ENCODE results near the gene CRTC3. TPM values are rescaled to one million over a fixed set of nuclear protein-coding genes. Genes with fewer than 3 reads are reported as not detected.

The CRTC3 gene
- total and polyA plus RNA-seq, 2 of the 4 experiments (the other 2 are of a cell fraction), result 4.7 to 14.8 TPM

- dilution Hi-C loops (cut with HindIII; ENCODE audit: low sequenced_read_pairs, unreplicated experiment) (no loop called here), intact Hi-C loops (cut with micrococcal nuclease) (no loop called here), in situ Hi-C loops (cut with MboI; ENCODE audit: low sequenced_read_pairs) (no loop called here)
- Histone ChIP-seq H4K91ac (ENCODE audit: insufficient read depth, low read depth, low read length) (no peak overlapping the region), H3K4me3 (ENCODE audit: insufficient read depth, low read depth, low read length) (no peak overlapping the region), H3K4me1 (ENCODE audit: control insufficient read depth, insufficient read depth, low read length) (0 out of 2 replicates have a peak, but pooled peaks cover under 1% of the 10 kb centered on the region), H3K9me1 (ENCODE audit: insufficient read depth, low read length) (peaks cover 5% of the 10 kb centered on the region), H3K23ac (ENCODE audit: low read depth, low read length) (no peak overlapping the region), H3K4me2 (ENCODE audit: low read depth, low read length) (no peak overlapping the region), H3K27ac (ENCODE audit: insufficient read depth, low read length) (no peak overlapping the region), H3K9me3 (ENCODE audit: control insufficient read depth, insufficient read depth, low read length) (no peaks in the 10 kb centered on the region), H3K56ac (ENCODE audit: extremely low read depth, insufficient read depth, low read length) (no peak overlapping the region), H2BK15ac (ENCODE audit: low read depth, low read length) (no peak overlapping the region), H3K36me3 (ENCODE audit: control insufficient read depth, insufficient read depth, low read length) (peaks cover 17% of the 10 kb centered on the region), H2AK9ac (replicated peaks; ENCODE audit: low read depth, low read length, poor library complexity) (no peak overlapping the region), H3K27me3 (ENCODE audit: control insufficient read depth, insufficient read depth, low read length) (no peaks in the 10 kb centered on the region), H4K20me1 (ENCODE audit: insufficient read depth, low read length) (peaks cover 37% of the 10 kb centered on the region), H2BK20ac (ENCODE audit: low read depth, low read length) (no peak overlapping the region), H4K5ac (ENCODE audit: low read depth, low read length) (no peak overlapping the region), H2AK5ac (ENCODE audit: low read depth, low read length) (no peak overlapping the region), H3K79me1 (ENCODE audit: low read depth in 1 of 2, low read length in 2 of 2) (peaks cover 28 to 65% of the 10 kb centered on the region in 2 experiments), H4K8ac (ENCODE audit: low read depth in 2 of 2, low read length in 2 of 2) (no peak overlapping the region), H2AFZ (replicated peaks; ENCODE audit: low read length, poor library complexity) (no peak overlapping the region), H2BK5ac (ENCODE audit: low read depth, low read length, poor library complexity, severe bottlenecking) (no peak overlapping the region), H3K9ac (ENCODE audit: low read depth, low read length) (no peak overlapping the region), H2BK120ac (ENCODE audit: low read depth, low read length) (no peak overlapping the region), H3K14ac (replicated peaks; ENCODE audit: low read depth, low read length) (no peak overlapping the region), H3K4ac (ENCODE audit: low read depth, low read length) (no peak overlapping the region), H3K18ac (ENCODE audit: low read depth, low read length) (no peak overlapping the region)
- ATAC-seq (ENCODE audit: low read depth), result no peak
- ChIA-PET POLR2A (ENCODE audit: unreplicated experiment) (no interaction called here), CTCF (interaction anchor here (0.5 kb wide), 1 partner anchor 389 kb away, joined by 5 read pairs; no protein-coding TSS in a partner anchor)
- 100% methylated on average over 2 of the region's 3 CpGs; no CpG with 5 or more reads in 1 of the 2 experiments for WGBS, 2 experiments (ENCODE audit: extremely low coverage in 2 of 2, insufficient read length in 1 of 2)
- DNase-seq, result no peak
- TF ChIP-seq MXI1 (IDR thresholded peaks at IDR 0.05; ENCODE audit: borderline replicate concordance, low read depth, low read length) (no peak), BHLHE40 (IDR thresholded peaks at IDR 0.05; ENCODE audit: low read depth, low read length) (no peak), MAFK (IDR thresholded peaks at IDR 0.05; ENCODE audit: low read depth, low read length) (no peak), CTCF (conservative IDR thresholded peaks at IDR 0.05; ENCODE audit: low read depth, low read length) (no peak), MAZ (IDR thresholded peaks at IDR 0.05; ENCODE audit: borderline replicate concordance, low read depth, low read length) (no peak), RAD21 (IDR thresholded peaks at IDR 0.05; ENCODE audit: low read length) (no peak), FOS (IDR thresholded peaks at IDR 0.05; ENCODE audit: low read depth, low read length) (no peak), RCOR1 (IDR thresholded peaks at IDR 0.05; ENCODE audit: insufficient replicate concordance, low read length) (no peak), POLR2A (IDR thresholded peaks at IDR 0.05; ENCODE audit: low read depth, low read length) (no peak), NFE2L2 (IDR thresholded peaks at IDR 0.05; ENCODE audit: low read depth, low read length) (no peak), SMC3 (IDR thresholded peaks at IDR 0.05; ENCODE audit: low read depth, low read length) (no peak), RFX5 (IDR thresholded peaks at IDR 0.05; ENCODE audit: low read depth, low read length) (no peak), CEBPB (IDR thresholded peaks at IDR 0.05; ENCODE audit: low read depth, low read length) (no peak), CHD1 (IDR thresholded peaks at IDR 0.05; ENCODE audit: low read depth, low read length) (no peak), ELK1 (IDR thresholded peaks at IDR 0.05; ENCODE audit: borderline replicate concordance, low read depth, low read length) (no peak)
- TF ChIP-seq, protein P1, sequence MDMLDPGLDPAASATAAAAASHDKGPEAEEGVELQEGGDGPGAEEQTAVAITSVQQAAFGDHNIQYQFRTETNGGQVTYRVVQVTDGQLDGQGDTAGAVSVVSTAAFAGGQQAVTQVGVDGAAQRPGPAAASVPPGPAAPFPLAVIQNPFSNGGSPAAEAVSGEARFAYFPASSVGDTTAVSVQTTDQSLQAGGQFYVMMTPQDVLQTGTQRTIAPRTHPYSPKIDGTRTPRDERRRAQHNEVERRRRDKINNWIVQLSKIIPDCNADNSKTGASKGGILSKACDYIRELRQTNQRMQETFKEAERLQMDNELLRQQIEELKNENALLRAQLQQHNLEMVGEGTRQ (IDR thresholded peaks at IDR 0.05; ENCODE audit: low read depth, low read length), result no peak
- no TSS peak for BruUV-seq (replicated peaks)
Observed at GRCh38 chr15:90540768-90541167, 11.0 kb downstream of the CRTC3 start.
